H9 (cell line): ENCODE measurements around the gene MFSD2B. TPM values are rescaled to one million over a fixed set of nuclear protein-coding genes. Genes with fewer than 3 reads are reported as not detected.

Experiments used
- DNase-seq: peaks from one replicate; pipeline ENCODE4 v3.0.0-alpha.2; 2017
- H2AFZ ChIP-seq: one replicate; pipeline ENCODE4 v1.6.1; 2013; ENCODE audit warnings: mild to moderate bottlenecking, low read length, control low read depth, moderate library complexity
- H2AK5ac ChIP-seq: 2 replicates; pipeline ENCODE4 v1.6.1; 2013; ENCODE audit warnings: low read length, control low read depth, mixed read lengths; ENCODE audit not compliant: insufficient read length
- H2BK120ac ChIP-seq: one replicate; pipeline ENCODE4 v1.6.1; 2013; ENCODE audit warnings: low read depth, mild to moderate bottlenecking, low read length, control low read depth, inconsistent platforms; ENCODE audit not compliant: poor library complexity, severe bottlenecking
- H2BK12ac ChIP-seq: 2 replicates; pipeline ENCODE4 v1.6.1; 2013; ENCODE audit warnings: low read length, control low read depth, mixed read lengths, low read depth; ENCODE audit not compliant: insufficient read length
- H2BK15ac ChIP-seq: 2 replicates; pipeline ENCODE4 v1.6.1; 2013; ENCODE audit warnings: low read depth, low read length, control low read depth
- H2BK20ac ChIP-seq: one replicate; pipeline ENCODE4 v1.6.1; 2013; ENCODE audit warnings: low read depth, mild to moderate bottlenecking, low read length, control low read depth, inconsistent platforms; ENCODE audit not compliant: poor library complexity, severe bottlenecking
- H2BK5ac ChIP-seq: 2 replicates; pipeline ENCODE4 v1.6.1; 2013; ENCODE audit warnings: low read length, control low read depth, mixed read lengths; ENCODE audit not compliant: insufficient read length
- H3K14ac ChIP-seq: 2 replicates; pipeline ENCODE4 v1.6.1; 2013; ENCODE audit warnings: low read length, control low read depth; ENCODE audit not compliant: insufficient read depth
- H3K18ac ChIP-seq: 2 replicates; pipeline ENCODE4 v1.6.1; 2013; ENCODE audit warnings: low read depth, mild to moderate bottlenecking, mixed read lengths, low read length, control low read depth; ENCODE audit not compliant: insufficient read length
- H3K23ac ChIP-seq: 2 replicates; pipeline ENCODE4 v1.6.1; 2013; ENCODE audit warnings: low read length, control low read depth, mixed read lengths, low read depth; ENCODE audit not compliant: insufficient read length
- H3K23me2 ChIP-seq: 2 replicates; pipeline ENCODE4 v1.6.1; 2013; ENCODE audit warnings: low read depth, mild to moderate bottlenecking, mixed read lengths, low read length, control low read depth; ENCODE audit not compliant: insufficient read length, poor library complexity, severe bottlenecking
- H3K27ac ChIP-seq: 2 replicates; pipeline ENCODE4 v1.5.1; 2013; ENCODE audit warnings: low read length, control low read depth, mixed read lengths, low read depth; ENCODE audit not compliant: insufficient read length
- H3K27me3 ChIP-seq: 2 replicates; pipeline ENCODE4 v1.6.1; 2013; ENCODE audit warnings: low read length, control low read depth, inconsistent platforms; ENCODE audit not compliant: insufficient read depth
- H3K4ac ChIP-seq: 2 replicates; pipeline ENCODE4 v1.6.1; 2013; ENCODE audit warnings: low read depth, mild to moderate bottlenecking, control low read depth, inconsistent platforms, low read length, moderate library complexity
- H3K4me1 ChIP-seq: 2 replicates; pipeline ENCODE4 v1.6.1; 2013; ENCODE audit warnings: low read length, control low read depth, inconsistent platforms; ENCODE audit not compliant: insufficient read depth
- H3K4me2 ChIP-seq: 2 replicates; pipeline ENCODE4 v1.6.1; 2013; ENCODE audit warnings: low read length, control low read depth, mixed read lengths; ENCODE audit not compliant: insufficient read length, insufficient read depth
- H3K56ac ChIP-seq: 2 replicates; pipeline ENCODE4 v1.6.1; 2013; ENCODE audit warnings: low read depth, mild to moderate bottlenecking, mixed read lengths, low read length, control low read depth; ENCODE audit not compliant: insufficient read length
- H3K79me1 ChIP-seq: 2 replicates; pipeline ENCODE4 v1.6.1; 2013; ENCODE audit warnings: low read depth, mild to moderate bottlenecking, moderate library complexity, low read length, control low read depth, inconsistent platforms; ENCODE audit not compliant: insufficient read depth, poor library complexity, severe bottlenecking
- H3K79me2 ChIP-seq: 2 replicates; pipeline ENCODE4 v1.6.1; 2013; ENCODE audit warnings: low read length, control low read depth, inconsistent platforms; ENCODE audit not compliant: insufficient read depth
- H3K9ac ChIP-seq: 2 replicates; pipeline ENCODE4 v1.6.1; 2013; ENCODE audit warnings: low read length, control low read depth, mixed read lengths; ENCODE audit not compliant: insufficient read length; ENCODE audit errors: extremely low read depth
- H3K9me3 ChIP-seq: one replicate; pipeline ENCODE4 v1.6.1; 2013; ENCODE audit warnings: low read depth, low read length, inconsistent platforms; ENCODE audit not compliant: control insufficient read depth
- H3T11ph ChIP-seq: one replicate; pipeline ENCODE4 v1.6.1; 2013; ENCODE audit warnings: mild to moderate bottlenecking, low read length, control low read depth, inconsistent platforms
- H4K20me1 ChIP-seq: one replicate; pipeline ENCODE4 v1.6.1; 2013; ENCODE audit not compliant: control insufficient read depth, insufficient read length, insufficient read depth
- H4K5ac ChIP-seq: 2 replicates; pipeline ENCODE4 v1.6.1; 2013; ENCODE audit warnings: low read depth, mild to moderate bottlenecking, mixed read lengths, low read length, control low read depth; ENCODE audit not compliant: insufficient read length
- H4K8ac ChIP-seq: replicated peaks from 2 replicates; pipeline ENCODE4 v1.6.1; 2013; ENCODE audit warnings: low read length, control low read depth, mixed read lengths, low read depth; ENCODE audit not compliant: insufficient read length
- H4K91ac ChIP-seq: 2 replicates; pipeline ENCODE4 v1.6.1; 2013; ENCODE audit warnings: low read depth, mild to moderate bottlenecking, moderate library complexity, mixed read lengths, low read length, control low read depth; ENCODE audit not compliant: insufficient read length
- H3K27ac Mint-ChIP-seq, 3 experiments: 2 replicates in 2 of 3; 3 replicates in 1 of 3; pipeline ENCODE4 v1.8.0; 2020 to 2021; ENCODE audit warnings: mixed read lengths in 3 of 3, mild to moderate bottlenecking in 1 of 3, moderate library complexity in 1 of 3
- H3K27me3 Mint-ChIP-seq: 2 replicates; pipeline ENCODE4 v1.8.0; 2021; ENCODE audit warnings: low read depth, mild to moderate bottlenecking, moderate library complexity, mixed read lengths
- H3K36me3 Mint-ChIP-seq, 3 experiments: 2 replicates in 2 of 3; 3 replicates in 1 of 3; pipeline ENCODE4 v1.8.0; 2020 to 2021; ENCODE audit warnings: low read depth in 3 of 3, mixed read lengths in 3 of 3; ENCODE audit not compliant: insufficient read depth in 1 of 3
- H3K4me1 Mint-ChIP-seq, 2 experiments: 2 replicates each; pipeline ENCODE4 v1.8.0; 2020; ENCODE audit warnings: mixed read lengths in 2 of 2
- H3K4me3 Mint-ChIP-seq, 2 experiments: 2 replicates in 1 of 2; 3 replicates in 1 of 2; pipeline ENCODE4 v1.8.0; 2020 to 2021; ENCODE audit warnings: mild to moderate bottlenecking in 2 of 2, mixed read lengths in 2 of 2, moderate library complexity in 1 of 2
- H3K9me3 Mint-ChIP-seq, 2 experiments: 2 replicates in 1 of 2; 3 replicates in 1 of 2; pipeline ENCODE4 v1.8.0; 2020; ENCODE audit warnings: mild to moderate bottlenecking in 2 of 2, mixed read lengths in 2 of 2, moderate library complexity in 1 of 2
- WGBS: extraction: QIAGEN DNeasy Blood & Tissue Kit; methylation state at CpG from one replicate; pipeline ENCODE4 v1.1.7; 2013; ENCODE audit warnings: missing lambda C conversion rate, low lambda C conversion rate, mixed read lengths; ENCODE audit not compliant: insufficient read length; ENCODE audit errors: extremely low coverage; 5-methylcytosine and 5-hydroxymethylcytosine counted together
- total RNA-seq: library from RNA; stranded (reverse); gene quantifications from 2 replicates; pipeline ENCODE4 v1.2.1, GENCODE V29; 2021
- TF ChIP-seq, protein P1 (sequence below): fragments of 200-600 bp; sonication (generic); conservative IDR thresholded peaks from 3 replicates; pipeline ENCODE4 v1.8.0; 2021; ENCODE audit warnings: antibody characterized with exemption, mild to moderate bottlenecking

MFSD2B gene
- total RNA-seq, 1 experiment from 2014 or later: 1.3 TPM

DNA sequence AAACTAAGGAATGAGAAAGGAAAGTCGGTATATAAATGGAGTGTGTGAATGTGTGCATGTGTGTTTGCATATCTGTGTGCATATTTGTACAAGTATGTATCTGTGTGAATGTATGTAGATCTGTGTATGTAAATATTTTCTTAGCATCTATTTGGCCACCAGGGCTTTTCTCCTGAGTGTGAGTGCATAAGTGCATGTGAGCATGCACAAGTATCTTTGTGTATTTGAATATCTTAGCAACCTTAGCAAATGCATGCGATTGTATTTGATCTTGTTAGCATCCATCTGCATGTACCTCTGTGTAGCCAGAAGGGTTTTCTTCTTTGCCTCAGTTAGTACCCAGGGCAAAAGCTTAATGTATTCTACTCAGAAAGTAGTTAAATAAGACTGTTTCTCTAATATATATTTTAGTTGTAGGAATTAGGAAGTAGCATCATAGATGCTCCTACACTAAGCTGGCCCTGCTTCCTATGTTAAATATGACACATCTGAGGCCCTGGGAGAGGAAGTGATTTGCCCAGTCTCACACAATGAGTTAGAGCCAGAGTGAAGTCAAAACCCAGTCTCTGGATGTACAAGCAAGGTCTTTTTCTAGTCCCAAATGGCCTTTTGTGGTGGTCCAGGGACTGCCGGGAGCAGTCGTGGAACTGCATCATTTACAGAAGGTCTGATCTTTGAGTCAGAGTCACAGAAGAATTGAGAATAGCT, 48.8 kb downstream of the MFSD2B start:
- H3K36me3 Mint-ChIP-seq: peaks cover 23 to 51% (median 40%) of the 10 kb centered on the region in 3 experiments
- Histone ChIP-seq H2BK5ac (no peak overlapping the region), H3K4me2 (no peak overlapping the region), H3K27ac (no peak overlapping the region), H4K5ac (no peak overlapping the region), H2BK12ac (no peak overlapping the region), H3K79me2 (no peaks in the 10 kb centered on the region), H2AK5ac (no peak overlapping the region), H4K91ac (no peak overlapping the region), H2BK20ac (no peak overlapping the region), H3K4me1 (no peaks in the 10 kb centered on the region), H3K14ac (no peak overlapping the region), H3T11ph (no peak overlapping the region), H3K4ac (no peak overlapping the region), H4K20me1 (no peaks in the 10 kb centered on the region), H3K9ac (no peak overlapping the region), H3K23ac (no peak overlapping the region), H3K79me1 (no peaks in the 10 kb centered on the region), H2AFZ (no peak overlapping the region), H2BK15ac (no peak overlapping the region), H3K23me2 (no peaks in the 10 kb centered on the region), H3K56ac (no peak overlapping the region), H3K9me3 (no peaks in the 10 kb centered on the region), H2BK120ac (no peak overlapping the region), H4K8ac (no peak overlapping the region), H3K18ac (no peak overlapping the region), H3K27me3 (no peaks in the 10 kb centered on the region)
- no CpG with 5 or more reads among the region's 4 CpGs for WGBS
- DNase-seq: no peak
- H3K4me1 Mint-ChIP-seq: peaks cover 0 to 3% of the 10 kb centered on the region in 2 experiments; a peak in 2 of 4 replicates
- no peaks in the 10 kb centered on the region for H3K27me3 Mint-ChIP-seq
- TF ChIP-seq, protein P1, sequence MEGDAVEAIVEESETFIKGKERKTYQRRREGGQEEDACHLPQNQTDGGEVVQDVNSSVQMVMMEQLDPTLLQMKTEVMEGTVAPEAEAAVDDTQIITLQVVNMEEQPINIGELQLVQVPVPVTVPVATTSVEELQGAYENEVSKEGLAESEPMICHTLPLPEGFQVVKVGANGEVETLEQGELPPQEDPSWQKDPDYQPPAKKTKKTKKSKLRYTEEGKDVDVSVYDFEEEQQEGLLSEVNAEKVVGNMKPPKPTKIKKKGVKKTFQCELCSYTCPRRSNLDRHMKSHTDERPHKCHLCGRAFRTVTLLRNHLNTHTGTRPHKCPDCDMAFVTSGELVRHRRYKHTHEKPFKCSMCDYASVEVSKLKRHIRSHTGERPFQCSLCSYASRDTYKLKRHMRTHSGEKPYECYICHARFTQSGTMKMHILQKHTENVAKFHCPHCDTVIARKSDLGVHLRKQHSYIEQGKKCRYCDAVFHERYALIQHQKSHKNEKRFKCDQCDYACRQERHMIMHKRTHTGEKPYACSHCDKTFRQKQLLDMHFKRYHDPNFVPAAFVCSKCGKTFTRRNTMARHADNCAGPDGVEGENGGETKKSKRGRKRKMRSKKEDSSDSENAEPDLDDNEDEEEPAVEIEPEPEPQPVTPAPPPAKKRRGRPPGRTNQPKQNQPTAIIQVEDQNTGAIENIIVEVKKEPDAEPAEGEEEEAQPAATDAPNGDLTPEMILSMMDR: no peak
- H3K27ac Mint-ChIP-seq: no peak overlapping the region
- no peaks in the 10 kb centered on the region for H3K9me3 Mint-ChIP-seq
- H3K4me3 Mint-ChIP-seq: no peak overlapping the region
